Aorta (tissue), 5 donors: ENCODE results near the gene ADCY6. TPM values are rescaled to one million over a fixed set of nuclear protein-coding genes. Genes with fewer than 3 reads are reported as not detected.
"Not testable (repeated sequence)": the region's sequence is repeated elsewhere in the genome, so short reads cannot be mapped to it uniquely, and the experiment has no call there.

ENCODE experiments used
- ATAC-seq: fragments of 200-7000 bp; cut with Tn5 transposase; one replicate; pipeline ENCODE4 v1.9.1; 2022; ENCODE audit warnings: moderate library complexity; ENCODE audit not compliant: low FRiP score
- DNase-seq, 2 donors: peaks; one replicate each; pipeline ENCODE4 v3.0.0-alpha.2; 2020
- H3K27ac ChIP-seq, 2 donors: one replicate each; pipeline ENCODE4 v1.5.1; 2013; ENCODE audit warnings: low read length in 2 of 2, mild to moderate bottlenecking in 2 of 2, moderate library complexity in 2 of 2, control low read depth in 1 of 2, inconsistent platforms in 1 of 2, low read depth in 1 of 2
- H3K27me3 ChIP-seq, 2 donors: one replicate each; pipeline ENCODE4 v1.6.1; 2013; ENCODE audit warnings: control low read depth in 1 of 2, low read length in 1 of 2, mild to moderate bottlenecking in 1 of 2, moderate library complexity in 1 of 2; ENCODE audit not compliant: insufficient read depth in 2 of 2, control insufficient read depth in 1 of 2
- H3K36me3 ChIP-seq, 2 donors: one replicate each; pipeline ENCODE4 v1.6.1; 2013; ENCODE audit warnings: control low read depth in 1 of 2, low read length in 1 of 2, mild to moderate bottlenecking in 1 of 2; ENCODE audit not compliant: insufficient read depth in 2 of 2, control insufficient read depth in 1 of 2
- H3K4me1 ChIP-seq, 2 donors: one replicate each; pipeline ENCODE4 v1.6.1; 2013; ENCODE audit warnings: low read length in 2 of 2, control low read depth in 1 of 2, mild to moderate bottlenecking in 1 of 2, moderate library complexity in 1 of 2; ENCODE audit not compliant: insufficient read depth in 2 of 2, control insufficient read depth in 1 of 2
- H3K4me3 ChIP-seq, 2 donors: one replicate each; pipeline ENCODE4 v1.5.1; 2013; ENCODE audit warnings: low read length in 2 of 2, control low read depth in 1 of 2, mild to moderate bottlenecking in 1 of 2
- H3K9me3 ChIP-seq: one replicate; pipeline ENCODE4 v1.6.1; 2013; ENCODE audit warnings: mild to moderate bottlenecking, low read length; ENCODE audit not compliant: control insufficient read depth
- WGBS, 2 donors: extraction: QIAGEN DNeasy Blood & Tissue Kit; methylation state at CpG; one replicate each; pipeline ENCODE4 v1.1.7; 2013; 5-methylcytosine and 5-hydroxymethylcytosine counted together
- intact Hi-C, 2 donors: fragments of 100-400 bp; cut with DNase I; formaldehyde crosslinking; loops; one replicate each; pipeline versions ENCODE4 v1.14.2 to v1.15.0; 2022
- polyA plus RNA-seq, 2 donors: library from polyadenylated mRNA; stranded (reverse); fragments of 200-250 nt; gene quantifications; one replicate each; pipeline ENCODE4 v1.2.3, GENCODE V29; 2013
- total RNA-seq, 2 donors: library from RNA; stranded (reverse); fragmentation: NEBNext Ultra II Directional; extraction: Animal tissue kit (Norgen Biotek cat#: 25700); gene quantifications; one replicate each; pipeline ENCODE4 v1.2.1, GENCODE V29; 2021
- donor health status: healthy with polysubstance abuse.
- donor health status: Bipolar disorder and iron deficiency.
- donor health status: DM: no; HTN: no; CAD: no.
- donor health status: DM: no; HTN: no; CAD: no.
- donor health status: DM: yes; HTN: yes; CAD: no.

Gene ADCY6
- total and polyA plus RNA-seq, 4 donors = 12.9 to 89.7 (median 76.3) TPM

DNA sequence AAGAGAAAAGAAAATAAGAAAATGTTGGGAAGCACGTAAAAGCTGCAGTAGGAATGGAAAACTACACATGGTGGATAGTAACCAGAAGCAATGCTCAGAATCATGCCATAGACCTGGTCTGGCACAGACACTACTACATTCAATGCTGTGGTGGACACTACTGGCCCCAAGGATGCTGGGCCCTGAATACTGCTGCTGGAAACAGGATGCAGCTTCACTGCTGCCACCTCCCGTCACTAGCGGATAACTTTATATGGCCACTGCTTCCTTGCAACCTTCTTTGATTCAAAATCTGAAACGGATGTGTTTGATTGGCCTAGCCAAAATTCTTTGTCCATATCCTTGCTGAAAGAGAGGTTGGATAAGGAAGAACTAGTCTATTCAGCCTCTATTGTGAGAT lies 30.7 kb downstream of the ADCY6 start:
- H3K27ac ChIP-seq = no peak overlapping the region
- no peaks in the 10 kb centered on the region for H3K27me3 ChIP-seq
- no peak overlapping the region for H3K4me3 ChIP-seq
- intact Hi-C loops = no loop called here
- no peak for ATAC-seq
- DNase-seq = no peak
- 57 to 63% methylated on average over 4 of the region's 4 CpGs for WGBS, 2 donors
- H3K4me1 ChIP-seq = no peaks in the 10 kb centered on the region
- no peaks in the 10 kb centered on the region for H3K9me3 ChIP-seq
- no peaks in the 10 kb centered on the region for H3K36me3 ChIP-seq

DNA sequence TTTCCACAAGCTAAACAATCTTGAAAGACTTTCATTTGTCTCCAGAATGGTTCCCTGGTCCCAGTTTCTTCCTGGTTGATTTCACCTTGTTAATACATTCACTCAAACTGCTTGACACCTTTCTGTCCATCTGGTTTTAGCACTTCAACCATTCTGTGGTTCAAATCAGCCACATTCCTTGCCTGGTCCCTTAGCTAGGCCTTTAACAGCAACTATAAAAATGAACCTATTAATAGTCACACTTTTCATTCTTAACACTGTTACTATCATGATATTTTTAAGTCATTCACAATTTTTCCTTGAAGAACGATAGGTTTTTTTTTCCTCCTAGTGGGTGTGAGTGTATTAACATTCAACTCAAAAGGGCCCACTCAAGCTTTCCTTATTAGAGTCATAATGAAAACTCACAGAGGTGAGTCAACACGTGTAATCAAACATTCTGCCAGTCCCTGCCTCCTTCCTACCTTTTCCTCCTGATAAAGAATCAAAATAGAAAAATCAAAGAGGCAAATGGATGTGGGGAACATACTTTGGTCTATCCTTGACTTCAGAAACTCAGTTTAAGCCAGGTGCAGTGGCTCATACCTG lies 38.0 kb downstream of the ADCY6 start:
- no peaks in the 10 kb centered on the region for H3K9me3 ChIP-seq
- no peak overlapping the region for H3K4me3 ChIP-seq
- intact Hi-C loops = no loop called here
- H3K27me3 ChIP-seq = no peaks in the 10 kb centered on the region
- no peaks in the 10 kb centered on the region for H3K36me3 ChIP-seq
- 39 to 46% methylated on average over 2 of the region's 2 CpGs for WGBS, 2 donors
- H3K27ac ChIP-seq = no peak overlapping the region
- no peaks in the 10 kb centered on the region for H3K4me1 ChIP-seq
- DNase-seq (no peak), ATAC-seq (no peak)

DNA sequence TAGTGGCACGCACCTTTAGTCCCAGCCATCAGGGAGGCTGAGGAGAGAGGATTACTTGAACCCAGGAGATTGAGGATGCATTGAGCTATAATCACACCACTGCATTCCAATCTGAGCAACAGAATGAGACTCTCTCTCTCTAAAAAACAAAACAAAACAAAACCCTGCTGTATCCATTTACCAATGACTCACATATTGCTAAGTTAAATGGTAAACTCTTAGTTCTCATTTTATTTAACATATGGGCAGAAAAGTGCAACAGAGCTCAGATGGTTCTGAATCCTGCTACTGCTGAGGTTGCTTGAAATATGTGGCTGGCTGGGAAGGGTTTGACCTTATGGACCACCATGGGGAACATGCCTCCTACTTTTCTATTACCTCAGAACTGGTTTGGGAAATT lies 38.7 kb downstream of the ADCY6 start:
- ATAC-seq = no peak
- intact Hi-C loops = no loop called here
- 95 to 97% methylated on average over 1 of the region's 1 CpG for WGBS, 2 donors
- H3K36me3 ChIP-seq = no peaks in the 10 kb centered on the region
- no peaks in the 10 kb centered on the region for H3K4me1 ChIP-seq
- no peaks in the 10 kb centered on the region for H3K9me3 ChIP-seq
- H3K27me3 ChIP-seq = no peaks in the 10 kb centered on the region
- no peak overlapping the region for H3K27ac ChIP-seq
- no peak overlapping the region for H3K4me3 ChIP-seq
- DNase-seq = no peak

GRCh38 chr12:48744251-48745008 lies 44.5 kb downstream of the ADCY6 start:
- intact Hi-C loops = no loop called here
- DNase-seq (no peak), ATAC-seq (no peak)
- Histone ChIP-seq H3K9me3 (no peaks in the 10 kb centered on the region), H3K4me1 (no peaks in the 10 kb centered on the region), H3K36me3 (no peaks in the 10 kb centered on the region), H3K27ac (no peak overlapping the region), H3K27me3 (no peaks in the 10 kb centered on the region), H3K4me3 (no peak overlapping the region)
- WGBS, 2 donors = 75 to 85% methylated on average over 9 of the region's 9 CpGs

- Histone ChIP-seq H3K27me3 (no peaks in the 10 kb centered on the region), H3K27ac (no peak overlapping the region), H3K36me3 (no peaks in the 10 kb centered on the region), H3K4me3 (no peak overlapping the region), H3K4me1 (no peaks in the 10 kb centered on the region), H3K9me3 (no peaks in the 10 kb centered on the region)
- ATAC-seq (no peak), DNase-seq (no peak)
- WGBS, 2 donors = 38 to 41% methylated on average over 5 of the region's 5 CpGs
- intact Hi-C loops = no loop called here
Measured at GRCh38 chr12:48739618-48740269, 49.1 kb downstream of the ADCY6 start.

GRCh38 chr12:48736456-48736855 lies 52.4 kb downstream of the ADCY6 start:
- H3K36me3 ChIP-seq = no peaks in the 10 kb centered on the region
- DNase-seq (no peak), ATAC-seq (no peak)
- no peaks in the 10 kb centered on the region for H3K4me1 ChIP-seq
- intact Hi-C loops = no loop called here
- H3K4me3 ChIP-seq = no peak overlapping the region
- no peaks in the 10 kb centered on the region for H3K27me3 ChIP-seq
- H3K27ac ChIP-seq = no peak overlapping the region
- no peaks in the 10 kb centered on the region for H3K9me3 ChIP-seq
- WGBS, 2 donors = 4 to 18% methylated on average over 1 of the region's 1 CpG

DNA sequence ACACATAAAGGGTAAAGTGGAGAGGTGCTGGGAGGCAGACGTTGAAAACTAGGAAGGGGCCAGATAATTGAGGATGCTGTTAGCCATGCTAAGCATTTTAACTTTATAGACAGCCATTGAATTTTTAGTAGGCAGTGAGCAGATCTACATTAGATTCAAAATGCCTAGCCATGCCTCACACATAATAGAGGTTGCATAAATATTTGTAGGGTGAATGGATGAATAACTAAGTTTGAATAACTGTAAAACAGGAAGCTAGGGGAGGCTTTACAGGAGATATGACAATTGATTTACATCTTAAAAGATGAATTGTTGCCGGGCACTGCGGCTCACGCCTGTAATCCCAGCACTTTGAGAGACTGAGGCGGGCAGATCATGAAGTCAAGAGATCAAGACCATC lies 60.1 kb downstream of the ADCY6 start:
- H3K4me3 ChIP-seq = no peak overlapping the region
- H3K4me1 ChIP-seq = no peaks in the 10 kb centered on the region
- H3K36me3 ChIP-seq = no peaks in the 10 kb centered on the region
- DNase-seq = no peak
- H3K9me3 ChIP-seq = no peaks in the 10 kb centered on the region
- ATAC-seq = no peak
- intact Hi-C loops = no loop called here
- 76 to 80% methylated on average over 5 of the region's 5 CpGs for WGBS, 2 donors
- H3K27me3 ChIP-seq = no peaks in the 10 kb centered on the region
- H3K27ac ChIP-seq = no peak overlapping the region

DNA sequence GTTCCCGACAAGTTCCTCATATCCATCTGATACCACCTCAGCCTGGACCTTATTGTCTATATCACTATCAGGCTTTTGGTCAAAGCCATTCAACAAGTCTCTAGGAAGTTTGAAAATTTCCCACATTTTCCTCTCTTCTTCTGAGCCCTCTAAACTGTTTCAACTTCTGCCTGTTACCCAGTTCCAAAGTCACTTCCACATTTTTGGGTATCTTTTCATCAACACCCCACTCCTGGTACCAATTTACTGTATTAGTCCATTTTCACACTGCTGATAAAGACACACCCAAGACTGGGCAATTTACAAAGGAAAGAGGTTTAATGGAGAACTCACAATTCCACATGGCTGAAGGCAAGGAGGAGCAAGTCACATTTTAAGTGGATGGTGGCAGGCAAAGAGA lies 68.2 kb downstream of the ADCY6 start:
- H3K4me3 ChIP-seq, H3K9me3 ChIP-seq, intact Hi-C loops, H3K27ac ChIP-seq, H3K4me1 ChIP-seq, ATAC-seq, DNase-seq, H3K36me3 ChIP-seq, H3K27me3 ChIP-seq: not testable (repeated sequence)
- WGBS, 2 donors = 95 to 97% methylated on average over 1 of the region's 1 CpG

- H3K4me1 ChIP-seq, ATAC-seq, H3K27ac ChIP-seq, H3K27me3 ChIP-seq, intact Hi-C loops, DNase-seq, H3K9me3 ChIP-seq, H3K36me3 ChIP-seq, H3K4me3 ChIP-seq: not testable (repeated sequence)
- WGBS, 2 donors = 46 to 73% methylated on average over 2 of the region's 2 CpGs
Measured at GRCh38 chr12:48720171-48720570, 68.7 kb downstream of the ADCY6 start.
